HCT116 (cell line): ENCODE measurements around the gene MSANTD4. TPM values are rescaled to one million over a fixed set of nuclear protein-coding genes. Genes with fewer than 3 reads are reported as not detected.

Experiments
- ATAC-seq: fragments of 200-7000 bp; cut with Tn5 transposase; 2 replicates; pipeline ENCODE4 v1.9.1; 2020; ENCODE audit warnings: mild to moderate bottlenecking, moderate library complexity
- BruUV-seq: library from RNA; stranded (reverse); fragments of 400-500 nt; replicated peaks from 2 replicates; lab custom pipeline; 2021; lab: Mats Ljungman, UMichigan
- CTCF ChIA-PET: fragments of 300-600 bp; sonication (Branson Sonifier 250); formaldehyde crosslinking; loops from one replicate; lab custom pipeline; 2021; ENCODE audit warnings: antibody characterized with exemption; lab: Charles Lee
- POLR2A ChIA-PET: fragments of 300-600, 350-600 bp; sonication (Branson Sonifier 250); formaldehyde crosslinking; loops from one replicate; lab custom pipeline; 2021; ENCODE audit warnings: antibody characterized with exemption; lab: Charles Lee
- RAD21 ChIA-PET, 2 experiments: fragments of 300-600 bp; sonication (Branson Sonifier 250); formaldehyde crosslinking; loops; one replicate each; lab custom pipeline; 2023; ENCODE audit warnings: low total read pairs in 2 of 2; ENCODE audit not compliant: uncharacterized antibody in 2 of 2, unreplicated experiment in 2 of 2, low non-redundant PET in 1 of 2; lab: Charles Lee
- DNase-seq: peaks from one replicate; pipeline ENCODE4 v3.0.0-alpha.2; 2010; ENCODE audit warnings: low read depth, low spot score
- H2AFZ ChIP-seq: fragments of 200-600 bp; shearing (Covaris generic), sonication (generic); 2 replicates; pipeline ENCODE4 v1.6.1; 2017; ENCODE audit warnings: low read depth, mixed run types, mixed read lengths, antibody characterized with exemption, low read length; ENCODE audit not compliant: poor library complexity, severe bottlenecking
- H3K27ac ChIP-seq: 2 replicates; pipeline ENCODE4 v1.5.1; 2012; ENCODE audit warnings: low read depth, low read length
- H3K27me3 ChIP-seq: fragments of 200-600 bp; sonication (generic); 2 replicates; pipeline ENCODE4 v1.6.1; 2016; ENCODE audit warnings: mixed run types, low read length, mixed read lengths; ENCODE audit not compliant: insufficient read depth
- H3K36me3 ChIP-seq, 2 experiments: fragments of 200-500 bp in 1 of 2; fragments of 200-600 bp in 1 of 2; sonication (Bioruptor generic) in 1 of 2; sonication (generic) in 1 of 2; 2 replicates each; pipeline versions ENCODE4 v1.5.1 to v1.6.1; 2014 to 2016; ENCODE audit warnings: low read length in 2 of 2, inconsistent platforms in 1 of 2, mixed read lengths in 1 of 2, mixed run types in 1 of 2; ENCODE audit not compliant: insufficient read depth in 2 of 2, control insufficient read depth in 1 of 2
- H3K4me1 ChIP-seq, 2 experiments: fragments of 200-600 bp in 1 of 2; sonication (generic) in 1 of 2; 2 replicates each; pipeline versions ENCODE4 v1.5.1 to v1.6.1; 2012 to 2017; ENCODE audit warnings: low read length in 2 of 2, inconsistent platforms in 1 of 2, mild to moderate bottlenecking in 1 of 2, mixed read lengths in 1 of 2, mixed run types in 1 of 2, moderate library complexity in 1 of 2; ENCODE audit not compliant: insufficient read depth in 2 of 2, control insufficient read depth in 1 of 2
- H3K4me2 ChIP-seq: fragments of 200-600 bp; sonication (generic); 2 replicates; pipeline ENCODE4 v1.6.1; 2017; ENCODE audit warnings: mixed run types, low read length, mixed read lengths
- H3K4me3 ChIP-seq, 2 experiments: fragments of 200-600 bp in 1 of 2; sonication (generic) in 1 of 2; replicated peaks in 1 of 2; 2 replicates each; pipeline ENCODE4 v1.5.1; 2011 to 2016; ENCODE audit warnings: low read length in 2 of 2, control low read depth in 1 of 2, low read depth in 1 of 2, mild to moderate bottlenecking in 1 of 2, mixed read lengths in 1 of 2, mixed run types in 1 of 2
- H3K79me2 ChIP-seq: fragments of 200-600 bp; sonication (generic); 2 replicates; pipeline ENCODE4 v1.6.1; 2017; ENCODE audit warnings: mild to moderate bottlenecking, mixed run types, low read length, moderate library complexity, mixed read lengths; ENCODE audit not compliant: insufficient read depth
- H3K9ac ChIP-seq: fragments of 200-600 bp; sonication (generic); 2 replicates; pipeline ENCODE4 v1.6.1; 2016; ENCODE audit warnings: low read length, mixed read lengths
- H3K9me2 ChIP-seq: fragments of 200-600 bp; sonication (generic), shearing (Covaris generic); 2 replicates; pipeline ENCODE4 v1.6.1; 2017; ENCODE audit warnings: mixed run types, mild to moderate bottlenecking, moderate library complexity; ENCODE audit not compliant: insufficient read depth
- H3K9me3 ChIP-seq, 2 experiments: fragments of 200-500 bp in 1 of 2; fragments of 200-600 bp in 1 of 2; sonication (Bioruptor generic) in 1 of 2; sonication (generic) in 1 of 2; 2 replicates each; pipeline ENCODE4 v1.6.1; 2014 to 2017; ENCODE audit warnings: low read length in 2 of 2, mixed read lengths in 2 of 2, inconsistent platforms in 1 of 2, low read depth in 1 of 2, mild to moderate bottlenecking in 1 of 2, mixed run types in 1 of 2, moderate library complexity in 1 of 2; ENCODE audit not compliant: control insufficient read depth in 1 of 2, insufficient read depth in 1 of 2
- H4K20me1 ChIP-seq: fragments of 200-600 bp; sonication (generic), shearing (Covaris generic); 2 replicates; pipeline ENCODE4 v1.6.1; 2017; ENCODE audit warnings: mixed run types, mild to moderate bottlenecking, moderate library complexity; ENCODE audit not compliant: insufficient read depth
- ATF3 ChIP-seq: IDR thresholded peaks from 2 replicates; pipeline ENCODE4 v1.6.1; 2012
- CBX3 ChIP-seq: IDR thresholded peaks from 2 replicates; pipeline ENCODE4 v1.6.1; 2012; ENCODE audit warnings: low read depth
- CEBPB ChIP-seq: IDR thresholded peaks from 2 replicates; pipeline ENCODE4 v1.6.1; 2012; ENCODE audit warnings: low read depth
- CTCF ChIP-seq, 3 experiments: fragments of 200-600 bp in 1 of 3; sonication (generic) in 1 of 3; IDR thresholded peaks in 2 of 3; conservative IDR thresholded peaks in 1 of 3; 2 replicates each; pipeline ENCODE4 v1.5.1; 2012 to 2017; ENCODE audit warnings: low read depth in 2 of 3, low read length in 2 of 3, antibody characterized with exemption in 1 of 3, borderline replicate concordance in 1 of 3, control low read depth in 1 of 3, mild to moderate bottlenecking in 1 of 3, mixed read lengths in 1 of 3, mixed run types in 1 of 3, moderate library complexity in 1 of 3; ENCODE audit not compliant: insufficient read depth in 1 of 3
- EGR1 ChIP-seq: IDR thresholded peaks from 2 replicates; pipeline ENCODE4 v1.6.1; 2012; ENCODE audit warnings: low read depth
- ELF1 ChIP-seq: IDR thresholded peaks from 2 replicates; pipeline ENCODE4 v1.6.1; 2012; ENCODE audit warnings: low read depth, borderline replicate concordance
- EZH2phosphoT487 ChIP-seq: fragments of 200-600 bp; IDR thresholded peaks from 2 replicates; pipeline ENCODE4 v1.6.1; 2018; ENCODE audit warnings: antibody characterized with exemption, borderline replicate concordance
- FOSL1 ChIP-seq: IDR thresholded peaks from 2 replicates; pipeline ENCODE4 v1.6.1; 2012; ENCODE audit warnings: low read depth
- MAX ChIP-seq: IDR thresholded peaks from 2 replicates; pipeline ENCODE4 v1.6.1; 2012
- POLR2A ChIP-seq: IDR thresholded peaks from 2 replicates; pipeline ENCODE4 v1.7.0; 2011; ENCODE audit warnings: borderline replicate concordance; ENCODE audit not compliant: insufficient read depth, insufficient read length; ENCODE audit errors: extremely low read depth
- POLR2AphosphoS5 ChIP-seq: IDR thresholded peaks from 2 replicates; pipeline ENCODE4 v1.6.1; 2011; ENCODE audit warnings: mild to moderate bottlenecking, low read depth, low read length, moderate library complexity
- SP1 ChIP-seq: IDR thresholded peaks from 2 replicates; pipeline ENCODE4 v1.6.1; 2012; ENCODE audit warnings: low read depth
- SRF ChIP-seq: IDR thresholded peaks from 2 replicates; pipeline ENCODE4 v1.6.1; 2012; ENCODE audit warnings: low read depth
- ZBTB33 ChIP-seq: IDR thresholded peaks from 2 replicates; pipeline ENCODE4 v1.6.1; 2011; ENCODE audit warnings: mild to moderate bottlenecking, low read length, moderate library complexity; ENCODE audit not compliant: insufficient replicate concordance; ENCODE audit errors: extremely low read depth
- intact Hi-C: fragments of 100-400 bp; cut with micrococcal nuclease; formaldehyde crosslinking; loops from 2 replicates; pipeline ENCODE4 v1.10.0; 2022
- total RNA-seq: library from RNA; stranded (reverse); gene quantifications from one replicate; pipeline ENCODE4 v1.2.1, GENCODE V29; 2021; ENCODE audit not compliant: unreplicated experiment

MSANTD4 gene
- total RNA-seq, 1 experiment from 2014 or later, result 15.7 TPM

- POLR2A ChIA-PET, result interaction anchor here (1.0 kb wide), 1 partner anchor 15 kb away, joined by 3 read pairs; the partner anchor contains the start of genes AASDHPPT and KBTBD3
- RAD21 ChIA-PET, result no interaction called here
- BruUV-seq, result no TSS peak
- Histone ChIP-seq H4K20me1 (no peaks in the 10 kb centered on the region), H3K36me3 (no peaks in the 10 kb centered on the region), H3K9ac (no peak overlapping the region), H3K4me2 (no peak overlapping the region), H2AFZ (no peak overlapping the region), H3K4me3 (no peak overlapping the region), H3K27ac (no peak overlapping the region), H3K9me2 (no peaks in the 10 kb centered on the region), H3K79me2 (no peaks in the 10 kb centered on the region), H3K4me1 (no peaks in the 10 kb centered on the region), H3K27me3 (no peaks in the 10 kb centered on the region), H3K9me3 (no peaks in the 10 kb centered on the region)
- TF ChIP-seq ATF3, result no peak
- no peak for TF ChIP-seq POLR2AphosphoS5
- TF ChIP-seq ELF1, result no peak
- no peak for TF ChIP-seq SP1
- TF ChIP-seq CEBPB, result no peak
- TF ChIP-seq MAX, result no peak
- no peak for TF ChIP-seq POLR2A
- TF ChIP-seq CBX3, result no peak
- TF ChIP-seq SRF, result no peak
- TF ChIP-seq EGR1, result no peak
- TF ChIP-seq EZH2phosphoT487, result no peak
- TF ChIP-seq CTCF (IDR thresholded peaks at IDR 0.05 in 2 of 3, conservative IDR thresholded peaks at IDR 0.05 in 1 of 3; ENCODE audit: borderline replicate concordance in 1 of 3, insufficient read depth in 1 of 3, low read depth in 2 of 3, low read length in 2 of 3), result no peak
- no peak for TF ChIP-seq ZBTB33
- TF ChIP-seq FOSL1, result no peak
- DNase-seq (no peak), ATAC-seq (no peak)
- CTCF ChIA-PET, result no interaction called here
- intact Hi-C loops, result no loop called here
Measured at GRCh38 chr11:106061954-106062949, 40.2 kb upstream of the MSANTD4 start.
